IMR-90 (cell line): ENCODE measurements around the gene SLC2A10. TPM values are rescaled to one million over a fixed set of nuclear protein-coding genes. Genes with fewer than 3 reads are reported as not detected.

Experiments used
- ATAC-seq: fragments of 200-7000 bp; cut with Tn5 transposase; 2 replicates; pipeline ENCODE4 v1.9.1; 2020; ENCODE audit warnings: low read depth, mild to moderate bottlenecking, moderate library complexity
- BruUV-seq: library from RNA; stranded (reverse); fragments of 400-500 nt; replicated peaks from 2 replicates; lab custom pipeline; 2021; lab: Mats Ljungman, UMichigan
- CTCF ChIA-PET: fragments of 300-600 bp; formaldehyde crosslinking; extraction: SDS; loops from one replicate; lab custom pipeline; 2021; ENCODE audit warnings: antibody characterized with exemption; lab: Yijun Ruan, JAX
- POLR2A ChIA-PET: fragments of 300-600 bp; sonication (Branson Sonifier 250); formaldehyde crosslinking; loops from one replicate; lab custom pipeline; 2022; ENCODE audit warnings: antibody characterized with exemption; ENCODE audit not compliant: unreplicated experiment; lab: Charles Lee
- DNase-seq: peaks from one replicate; pipeline ENCODE4 v3.0.0; 2013
- H2AFZ ChIP-seq: replicated peaks from 2 replicates; pipeline ENCODE3; 2013; ENCODE audit warnings: low read length, mild to moderate bottlenecking; ENCODE audit not compliant: poor library complexity
- H2AK5ac ChIP-seq: 2 replicates; pipeline ENCODE4 v1.6.1; 2013; ENCODE audit warnings: low read depth, low read length, inconsistent platforms
- H2AK9ac ChIP-seq: replicated peaks from 2 replicates; pipeline ENCODE3; 2013; ENCODE audit warnings: mild to moderate bottlenecking, low read depth, low read length, moderate library complexity; ENCODE audit not compliant: poor library complexity
- H2BK120ac ChIP-seq: 2 replicates; pipeline ENCODE4 v1.6.1; 2013; ENCODE audit warnings: low read depth, low read length, inconsistent platforms
- H2BK15ac ChIP-seq: 3 replicates; pipeline ENCODE4 v1.6.1; 2013; ENCODE audit warnings: low read depth, low read length, inconsistent platforms
- H2BK20ac ChIP-seq: 2 replicates; pipeline ENCODE4 v1.6.1; 2013; ENCODE audit warnings: low read depth, mild to moderate bottlenecking, inconsistent platforms, low read length, moderate library complexity
- H2BK5ac ChIP-seq: 2 replicates; pipeline ENCODE4 v1.6.1; 2013; ENCODE audit warnings: mild to moderate bottlenecking, low read depth, low read length, inconsistent platforms; ENCODE audit not compliant: poor library complexity, severe bottlenecking
- H3K14ac ChIP-seq: replicated peaks from 2 replicates; pipeline ENCODE4 v1.6.1; 2013; ENCODE audit warnings: low read depth, low read length, inconsistent platforms
- H3K18ac ChIP-seq: 2 replicates; pipeline ENCODE4 v1.6.1; 2013; ENCODE audit warnings: low read depth, low read length, control low read depth
- H3K23ac ChIP-seq: 2 replicates; pipeline ENCODE4 v1.6.1; 2013; ENCODE audit warnings: low read depth, low read length, inconsistent platforms
- H3K27ac ChIP-seq: 2 replicates; pipeline ENCODE4 v1.5.1; 2013; ENCODE audit warnings: mild to moderate bottlenecking, control low read depth, low read length; ENCODE audit not compliant: insufficient read depth
- H3K27me3 ChIP-seq: 2 replicates; pipeline ENCODE4 v1.6.1; 2013; ENCODE audit warnings: low read length; ENCODE audit not compliant: control insufficient read depth, insufficient read depth
- H3K36me3 ChIP-seq: 2 replicates; pipeline ENCODE4 v1.6.1; 2013; ENCODE audit warnings: low read length, mixed read lengths; ENCODE audit not compliant: control insufficient read depth, insufficient read depth
- H3K4ac ChIP-seq: 2 replicates; pipeline ENCODE4 v1.6.1; 2013; ENCODE audit warnings: low read depth, low read length, inconsistent platforms
- H3K4me1 ChIP-seq: 2 replicates; pipeline ENCODE4 v1.6.1; 2013; ENCODE audit warnings: low read length, mixed read lengths; ENCODE audit not compliant: control insufficient read depth, insufficient read depth
- H3K4me2 ChIP-seq: 2 replicates; pipeline ENCODE4 v1.6.1; 2013; ENCODE audit warnings: low read depth, mild to moderate bottlenecking, control low read depth, low read length, moderate library complexity
- H3K4me3 ChIP-seq: 2 replicates; pipeline ENCODE4 v1.5.1; 2013; ENCODE audit warnings: low read depth, mild to moderate bottlenecking, control low read depth, low read length, moderate library complexity; ENCODE audit not compliant: insufficient read depth
- H3K56ac ChIP-seq: 2 replicates; pipeline ENCODE4 v1.6.1; 2013; ENCODE audit warnings: low read length, inconsistent platforms; ENCODE audit not compliant: insufficient read depth; ENCODE audit errors: extremely low read depth
- H3K79me1 ChIP-seq, 2 experiments: 2 replicates each; pipeline ENCODE4 v1.6.1; 2013; ENCODE audit warnings: low read length in 2 of 2, inconsistent platforms in 1 of 2, low read depth in 1 of 2
- H3K9ac ChIP-seq: 2 replicates; pipeline ENCODE4 v1.6.1; 2013; ENCODE audit warnings: low read depth, low read length, control low read depth
- H3K9me1 ChIP-seq: 2 replicates; pipeline ENCODE4 v1.6.1; 2013; ENCODE audit warnings: low read length, inconsistent platforms; ENCODE audit not compliant: insufficient read depth
- H3K9me3 ChIP-seq: 2 replicates; pipeline ENCODE4 v1.6.1; 2013; ENCODE audit warnings: low read length; ENCODE audit not compliant: control insufficient read depth, insufficient read depth
- H4K20me1 ChIP-seq: 2 replicates; pipeline ENCODE4 v1.6.1; 2013; ENCODE audit warnings: low read length, inconsistent platforms; ENCODE audit not compliant: insufficient read depth
- H4K5ac ChIP-seq: 2 replicates; pipeline ENCODE4 v1.6.1; 2013; ENCODE audit warnings: mild to moderate bottlenecking, low read depth, low read length, control low read depth
- H4K8ac ChIP-seq, 2 experiments: 2 replicates each; pipeline ENCODE4 v1.6.1; 2013; ENCODE audit warnings: low read depth in 2 of 2, low read length in 2 of 2, control low read depth in 1 of 2, inconsistent platforms in 1 of 2
- H4K91ac ChIP-seq: 2 replicates; pipeline ENCODE4 v1.6.1; 2013; ENCODE audit warnings: low read depth, low read length, inconsistent platforms; ENCODE audit not compliant: insufficient read depth
- BHLHE40 ChIP-seq: fragments of 150-350 bp; IDR thresholded peaks from 2 replicates; pipeline ENCODE4 v1.6.1; 2016; ENCODE audit warnings: mild to moderate bottlenecking, low read depth, low read length
- CEBPB ChIP-seq: IDR thresholded peaks from 2 replicates; pipeline ENCODE4 v1.6.1; 2012; ENCODE audit warnings: low read depth, low read length, improper control_type of control experiment
- ELK1 ChIP-seq: fragments of 150-350 bp; IDR thresholded peaks from 2 replicates; pipeline ENCODE4 v1.6.1; 2016; ENCODE audit warnings: low read depth, mild to moderate bottlenecking, low read length, moderate library complexity, borderline replicate concordance
- FOS ChIP-seq: fragments of 150-350 bp; IDR thresholded peaks from 2 replicates; pipeline ENCODE4 v1.6.1; 2016; ENCODE audit warnings: low read depth, low read length
- MAZ ChIP-seq: IDR thresholded peaks from 2 replicates; pipeline ENCODE4 v1.6.1; 2012; ENCODE audit warnings: low read depth, mild to moderate bottlenecking, low read length, improper control_type of control experiment, moderate library complexity, borderline replicate concordance
- NFE2L2 ChIP-seq: fragments of 150-350 bp; IDR thresholded peaks from 2 replicates; pipeline ENCODE4 v1.6.1; 2016; ENCODE audit warnings: low read depth, mild to moderate bottlenecking, low read length
- POLR2A ChIP-seq: IDR thresholded peaks from 2 replicates; pipeline ENCODE4 v1.6.1; 2012; ENCODE audit warnings: mild to moderate bottlenecking, low read depth, low read length
- RAD21 ChIP-seq: IDR thresholded peaks from 2 replicates; pipeline ENCODE4 v1.6.1; 2012; ENCODE audit warnings: low read length, improper control_type of control experiment
- RCOR1 ChIP-seq: IDR thresholded peaks from 2 replicates; pipeline ENCODE4 v1.6.1; 2012; ENCODE audit warnings: mild to moderate bottlenecking, low read length, improper control_type of control experiment; ENCODE audit not compliant: insufficient replicate concordance
- SMC3 ChIP-seq: fragments of 150-350 bp; IDR thresholded peaks from 2 replicates; pipeline ENCODE4 v1.6.1; 2016; ENCODE audit warnings: low read depth, mild to moderate bottlenecking, antibody characterized with exemption, low read length, moderate library complexity
- WGBS, 2 experiments: methylation state at CpG; one replicate each; pipeline versions ENCODE4 v1.1.5 to v1.1.7; 2013; ENCODE audit warnings: missing lambda C conversion rate in 2 of 2; ENCODE audit not compliant: insufficient read length in 1 of 2; ENCODE audit errors: extremely low coverage in 2 of 2; 5-methylcytosine and 5-hydroxymethylcytosine counted together
- dilution Hi-C: fragments of 300-500 bp; cut with HindIII; formaldehyde crosslinking; loops from one replicate; pipeline ENCODE4 v1.14.3; 2018; ENCODE audit warnings: low sequenced_read_pairs; ENCODE audit not compliant: unreplicated experiment
- in situ Hi-C: fragments of 300-500 bp; cut with MboI; formaldehyde crosslinking; loops from 3 replicates; pipeline ENCODE4 v1.14.3; 2019; ENCODE audit warnings: low sequenced_read_pairs, inconsistent platforms, mixed read lengths
- intact Hi-C: fragments of 100-400 bp; cut with micrococcal nuclease; formaldehyde crosslinking; loops from 2 replicates; pipeline ENCODE4 v1.10.0; 2022
- polyA plus RNA-seq, 3 experiments: library from polyadenylated mRNA; depleted of rRNA; stranded (reverse); fragments of >200 nt; gene quantifications; 2 replicates each; pipeline ENCODE4 v1.2.3, GENCODE V29; 2012; ENCODE audit warnings: low replicate concordance in 1 of 3
- total RNA-seq: library from RNA; depleted of rRNA; stranded (reverse); fragments of >200 nt; gene quantifications from 2 replicates; pipeline ENCODE4 v1.2.3, GENCODE V29; 2012
- TF ChIP-seq, protein P1 (sequence below): fragments of 150-350 bp; IDR thresholded peaks from 2 replicates; pipeline ENCODE4 v1.6.1; 2017; ENCODE audit warnings: mild to moderate bottlenecking, antibody characterized with exemption, low read length, low read depth

SLC2A10 gene
- total and polyA plus RNA-seq, 2 of the 4 experiments (the other 2 are of a cell fraction): 15.2 to 22.0 TPM

DNA sequence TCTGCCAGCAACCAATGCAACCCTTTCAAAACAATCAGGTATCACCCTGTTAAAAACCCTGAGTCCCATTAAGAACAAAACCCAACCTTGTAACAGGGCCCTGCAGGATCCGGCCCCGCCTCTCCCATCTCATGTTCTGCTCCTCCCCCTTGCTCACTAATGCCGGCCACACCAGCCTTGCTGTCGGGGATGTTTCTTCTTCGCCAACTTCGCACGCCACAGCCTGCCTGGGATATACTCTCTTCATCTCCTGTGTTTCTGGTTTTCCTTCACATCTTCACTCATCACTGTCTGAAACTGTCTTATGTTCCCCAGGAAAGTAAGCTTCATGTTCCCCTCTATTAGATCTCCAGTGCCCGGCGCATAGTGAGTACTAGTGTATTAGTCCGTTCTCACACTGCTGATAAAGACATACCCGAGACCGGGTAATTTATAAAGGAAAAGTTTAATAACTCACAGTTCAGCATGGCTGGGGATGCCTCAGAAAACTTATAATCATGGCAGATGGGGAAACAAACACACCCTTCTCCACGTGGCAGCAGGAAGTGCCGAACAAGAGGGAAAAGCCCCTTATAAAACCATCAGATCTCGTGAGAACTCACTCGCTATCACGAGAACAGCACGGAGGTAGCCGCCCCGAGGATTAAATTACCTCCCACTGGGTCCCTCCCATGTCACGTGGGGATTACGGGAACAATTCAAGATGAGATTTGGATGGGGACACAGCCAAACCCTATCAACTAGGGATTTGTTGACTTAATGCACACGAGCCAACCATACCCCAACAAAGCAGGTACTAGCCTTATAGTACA is 25.3 kb upstream of the SLC2A10 start (continued):
- no peak for TF ChIP-seq BHLHE40

DNA sequence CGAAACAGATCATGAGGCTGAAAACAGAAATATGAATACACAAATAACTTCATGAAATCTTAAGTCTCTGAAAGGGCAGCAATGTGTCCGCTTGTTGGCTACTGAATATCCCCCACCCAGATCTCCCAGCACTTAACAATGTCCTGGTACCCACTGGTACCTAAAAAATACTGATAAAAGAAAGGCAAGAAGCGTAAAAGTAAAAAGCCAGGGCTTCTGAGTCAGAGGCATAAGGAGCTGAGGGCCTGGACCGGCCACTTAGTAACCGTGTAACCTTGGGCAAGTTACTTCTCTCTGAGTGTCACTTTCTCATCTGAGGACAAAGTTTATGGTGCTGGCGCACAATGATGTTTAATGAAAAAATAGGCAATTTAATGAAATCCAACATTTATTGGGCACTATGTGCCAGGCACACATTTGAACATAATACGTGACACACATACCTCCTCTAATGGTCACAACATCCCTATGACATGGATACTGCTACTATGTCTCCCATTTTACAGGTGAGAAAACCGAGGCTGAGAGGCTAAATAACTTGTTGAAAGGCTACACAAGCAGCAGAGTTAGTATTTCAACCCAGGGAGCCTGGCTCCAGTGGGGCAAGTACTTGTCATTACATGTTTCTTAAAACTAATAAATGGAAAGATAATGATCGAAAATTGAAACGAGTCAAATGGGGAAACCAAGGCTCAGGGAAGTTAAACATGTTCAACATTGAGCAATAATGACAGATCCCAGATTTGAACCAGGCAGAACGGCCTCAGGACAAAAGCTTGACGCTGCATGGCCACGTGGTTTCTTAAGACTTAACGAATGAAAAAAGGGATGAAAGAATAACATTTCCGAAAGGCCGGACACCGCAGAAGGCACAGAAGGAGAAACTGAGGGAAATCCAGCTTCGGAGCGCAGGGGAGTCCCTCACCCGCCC is 21.0 kb upstream of the SLC2A10 start:
- TSS peak; percentile 18 for BruUV-seq
- no peak for TF ChIP-seq RAD21
- no peak for TF ChIP-seq MAZ
- no peak for TF ChIP-seq SMC3
- TF ChIP-seq NFE2L2: no peak
- no peak for TF ChIP-seq ELK1
- TF ChIP-seq BHLHE40: no peak
- TF ChIP-seq CEBPB: peak; percentile 85
- peak; percentile 65 for TF ChIP-seq RCOR1
- TF ChIP-seq POLR2A: no peak
- TF ChIP-seq, protein P1, sequence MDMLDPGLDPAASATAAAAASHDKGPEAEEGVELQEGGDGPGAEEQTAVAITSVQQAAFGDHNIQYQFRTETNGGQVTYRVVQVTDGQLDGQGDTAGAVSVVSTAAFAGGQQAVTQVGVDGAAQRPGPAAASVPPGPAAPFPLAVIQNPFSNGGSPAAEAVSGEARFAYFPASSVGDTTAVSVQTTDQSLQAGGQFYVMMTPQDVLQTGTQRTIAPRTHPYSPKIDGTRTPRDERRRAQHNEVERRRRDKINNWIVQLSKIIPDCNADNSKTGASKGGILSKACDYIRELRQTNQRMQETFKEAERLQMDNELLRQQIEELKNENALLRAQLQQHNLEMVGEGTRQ: peak; percentile 66
- TF ChIP-seq FOS: no peak

More for the DNA sequence above, 21.0 kb upstream of the SLC2A10 start:
- peak overlapping the region; percentile 15 for H4K91ac ChIP-seq
- H4K8ac ChIP-seq: peak overlapping the region; percentile 19 to 64; a peak in 2 of 4 replicates
- peak overlapping the region; percentile 45 for H3K18ac ChIP-seq
- H2AK9ac ChIP-seq: peak overlapping the region; percentile 95
- peak overlapping the region; percentile 79; the same call in 1 of the 2 replicates for H4K5ac ChIP-seq
- H2BK5ac ChIP-seq: peak overlapping the region; percentile 73
- H3K4me2 ChIP-seq: peak overlapping the region; percentile 100
- intact Hi-C loops (loop anchor here (5.0 kb wide), 1 partner anchor 1726 kb away; the partner anchor contains the start of gene TOMM34), in situ Hi-C loops (no loop called here), dilution Hi-C loops (no loop called here)
- H2BK20ac ChIP-seq: no peak overlapping the region
- CTCF ChIA-PET: interaction anchor here (0.6 kb wide), 2 partner anchors 397 to 434 kb away, joined by 3 read pairs; no protein-coding TSS in a partner anchor
- H3K4me1 ChIP-seq: peaks cover 5% of the 10 kb centered on the region
- H3K9me1 ChIP-seq: peaks cover 5% of the 10 kb centered on the region; the same call in 1 of the 2 replicates
- H3K27ac ChIP-seq: peak overlapping the region; percentile 82
- POLR2A ChIA-PET: no interaction called here
- peak overlapping the region; percentile 97 for H2AFZ ChIP-seq
- no peak overlapping the region; the same call in 2 of the 3 replicates for H2BK15ac ChIP-seq
- WGBS, 2 experiments: 0% methylated on average over 10 of the region's 20 CpGs; no CpG with 5 or more reads in 1 of the 2 experiments
- H3K9ac ChIP-seq: peak overlapping the region; percentile 81
- DNase-seq: peak; percentile 33
- peaks cover 13 to 49% of the 10 kb centered on the region in 2 experiments for H3K79me1 ChIP-seq
- H3K27me3 ChIP-seq: no peaks in the 10 kb centered on the region
- no peak overlapping the region for H2BK120ac ChIP-seq
- H3K36me3 ChIP-seq: peaks cover 5% of the 10 kb centered on the region
- no peaks in the 10 kb centered on the region for H3K9me3 ChIP-seq
- H3K14ac ChIP-seq: peak overlapping the region; percentile 90
- H3K4ac ChIP-seq: peak overlapping the region; percentile 86
- peak overlapping the region; percentile 70 for H3K4me3 ChIP-seq
- H4K20me1 ChIP-seq: 0 out of 2 replicates have a peak, but pooled peaks cover 3% of the 10 kb centered on the region
- ATAC-seq: no peak
- H3K56ac ChIP-seq: peak overlapping the region; percentile 86
- peak overlapping the region; percentile 77 for H2AK5ac ChIP-seq
- H3K23ac ChIP-seq: peak overlapping the region; percentile 88
